ENCODE results near the gene NME8.

NME8 gene

DNA sequence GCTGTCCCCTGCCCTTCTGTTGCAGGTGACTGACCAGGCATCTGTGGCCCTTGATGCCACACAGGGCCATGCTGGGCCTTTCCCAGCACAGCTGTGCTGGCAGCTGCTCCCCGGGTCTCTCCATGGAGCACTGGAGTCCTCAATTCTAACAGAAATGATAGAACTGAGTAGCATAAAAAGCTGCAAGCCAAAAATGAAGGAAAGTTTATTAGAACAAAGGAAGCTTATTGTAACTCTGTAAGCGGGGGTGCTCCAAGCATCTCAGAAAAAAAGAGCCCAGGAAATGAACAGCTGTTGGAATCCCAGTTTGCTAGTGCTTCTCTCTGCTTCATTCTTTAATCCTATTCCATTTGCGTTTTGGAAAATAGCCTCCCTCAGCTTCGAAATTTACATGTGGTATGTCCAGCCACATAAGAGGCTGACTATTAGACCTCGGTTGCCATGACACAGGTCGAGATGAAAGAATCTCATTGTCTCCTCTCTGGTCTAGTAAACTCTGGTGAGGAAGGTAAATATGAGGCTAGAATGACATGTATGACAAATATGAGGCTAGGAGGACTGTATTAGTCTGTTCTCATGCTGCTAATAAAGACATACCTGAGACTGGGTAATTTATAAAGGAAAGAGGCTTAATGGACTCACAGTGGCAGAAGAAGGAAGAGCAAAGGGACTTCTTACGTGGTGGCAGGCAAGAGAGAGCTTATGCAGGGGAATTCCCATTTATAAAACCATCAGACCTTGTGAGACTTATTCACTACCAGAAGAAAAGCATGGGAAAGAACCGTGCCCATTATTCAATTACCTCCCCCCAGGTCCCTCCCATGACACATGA, 95.7 kb downstream of the NME8 start:
- no peak for DNase-seq

DNA sequence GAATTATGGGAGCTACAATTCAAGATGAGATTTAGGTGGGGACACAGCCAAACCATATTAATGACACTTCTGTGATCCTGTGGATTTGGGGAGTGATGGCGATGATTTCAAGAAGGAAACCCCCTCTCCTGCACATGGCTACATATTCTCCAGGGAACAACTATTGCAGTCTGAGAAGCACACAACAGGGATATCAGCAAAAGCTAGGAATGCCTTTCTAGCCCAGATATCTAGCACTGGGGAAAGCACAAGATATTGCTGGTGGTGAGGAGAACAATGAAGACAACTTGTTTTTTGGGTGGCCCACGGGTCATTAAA, 96.3 kb downstream of the NME8 start:
- no peak for DNase-seq

GRCh38 chr7:37945336-37945735, 96.9 kb downstream of the NME8 start:
- no peak for DNase-seq

GRCh38 chr7:37947138-37947940, 98.9 kb downstream of the NME8 start:
- no peak for DNase-seq

- no peak for DNase-seq
These were observed 99.5 kb downstream of the NME8 start for GRCh38 chr7:37947941-37948210.
